T-helper 9 cell (primary cell): ENCODE data around the gene CLSTN1.
A peak's percentile ranks its signal among the peaks of the same experiment; 100 is the strongest.

Experiments used
- DNase-seq: peaks from one replicate; pipeline ENCODE4 v3.0.0-alpha.2; 2020
- total RNA-seq, 2 donors: gene quantifications; one replicate each; lab custom pipeline; 2026; lab: John Stamatoyannopoulos, UW

Gene CLSTN1
- total RNA-seq, result 154 to 177 reads per million in 2 donors

GRCh38 chr1:9823943-9824701 is at the start of gene CLSTN1:
CLSTN1 (minus strand) TSS chr1:9823965; CDS start chr1:9823733, 232 bp downstream.
- DNase-seq, result peak; percentile 87

- no peak for DNase-seq
Observed at GRCh38 chr1:9873385-9873784, 49.6 kb upstream of the CLSTN1 start.

- no peak for DNase-seq
Observed at GRCh38 chr1:9872430-9873165, 48.8 kb upstream of the CLSTN1 start.

GRCh38 chr1:9871707-9872425 is 48.1 kb upstream of the CLSTN1 start:
- no peak for DNase-seq

- no peak for DNase-seq
Observed at GRCh38 chr1:9871021-9871420, 47.3 kb upstream of the CLSTN1 start.

- no peak for DNase-seq
Observed at GRCh38 chr1:9870572-9870971, 46.8 kb upstream of the CLSTN1 start.

- no peak for DNase-seq
Observed at GRCh38 chr1:9869831-9870251, 46.1 kb upstream of the CLSTN1 start.

GRCh38 chr1:9868244-9868590 is 44.5 kb upstream of the CLSTN1 start:
- no peak for DNase-seq

GRCh38 chr1:9867408-9868243 is 43.9 kb upstream of the CLSTN1 start:
- peak; percentile 90 for DNase-seq

GRCh38 chr1:9866836-9867235 is 43.1 kb upstream of the CLSTN1 start:
- no peak for DNase-seq

- DNase-seq, result no peak
Observed at GRCh38 chr1:9865724-9866123, 42.0 kb upstream of the CLSTN1 start.

- no peak for DNase-seq
Observed at GRCh38 chr1:9863371-9863770, 39.6 kb upstream of the CLSTN1 start.

- no peak for DNase-seq
Observed at GRCh38 chr1:9861360-9861759, 37.6 kb upstream of the CLSTN1 start.

- DNase-seq, result no peak
Observed at GRCh38 chr1:9860887-9861286, 37.1 kb upstream of the CLSTN1 start.

GRCh38 chr1:9859281-9860014 is 35.7 kb upstream of the CLSTN1 start:
- DNase-seq, result no peak

GRCh38 chr1:9858293-9859035 is 34.7 kb upstream of the CLSTN1 start:
- DNase-seq, result no peak

- no peak for DNase-seq
Observed at GRCh38 chr1:9855186-9855585, 31.4 kb upstream of the CLSTN1 start.

GRCh38 chr1:9853249-9853595 is 29.5 kb upstream of the CLSTN1 start:
- no peak for DNase-seq

- DNase-seq, result no peak
Observed at GRCh38 chr1:9852410-9853248, 28.9 kb upstream of the CLSTN1 start.

GRCh38 chr1:9852004-9852403 is 28.2 kb upstream of the CLSTN1 start:
- no peak for DNase-seq
